GF-D8 (cell line): ENCODE data around the gene PDCD1LG2.

Experiments used
- DNase-seq: peaks from one replicate; lab custom pipeline; 2025; lab: John Stamatoyannopoulos, UW

Gene PDCD1LG2

GRCh38 chr9:5531101-5531882, 21.0 kb downstream of the PDCD1LG2 start:
- no peak for DNase-seq

GRCh38 chr9:5532306-5532705, 22.0 kb downstream of the PDCD1LG2 start:
- no peak for DNase-seq

- no peak for DNase-seq
These were observed 22.5 kb downstream of the PDCD1LG2 start for GRCh38 chr9:5532790-5533189.

GRCh38 chr9:5536684-5537083, 26.4 kb downstream of the PDCD1LG2 start:
- no peak for DNase-seq

- DNase-seq, result no peak
These were observed 33.8 kb downstream of the PDCD1LG2 start for GRCh38 chr9:5543875-5544702.

GRCh38 chr9:5549658-5550650, 39.6 kb downstream of the PDCD1LG2 start:
- DNase-seq, result no peak

GRCh38 chr9:5551368-5552150, 41.2 kb downstream of the PDCD1LG2 start:
- DNase-seq, result no peak

GRCh38 chr9:5552301-5552700, 42.0 kb downstream of the PDCD1LG2 start:
- no peak for DNase-seq

GRCh38 chr9:5553211-5553610, 42.9 kb downstream of the PDCD1LG2 start:
- no peak for DNase-seq

- DNase-seq, result no peak
These were observed 43.9 kb downstream of the PDCD1LG2 start for GRCh38 chr9:5554254-5554653.

- DNase-seq, result no peak
These were observed 45.9 kb downstream of the PDCD1LG2 start for GRCh38 chr9:5556101-5556705.

GRCh38 chr9:5557606-5558587, 47.6 kb downstream of the PDCD1LG2 start:
- no peak for DNase-seq

- DNase-seq, result no peak
These were observed 49.3 kb downstream of the PDCD1LG2 start for GRCh38 chr9:5559659-5560058.

- DNase-seq, result no peak
These were observed 50.2 kb downstream of the PDCD1LG2 start for GRCh38 chr9:5560443-5561100.

- DNase-seq, result no peak
These were observed 51.6 kb downstream of the PDCD1LG2 start for GRCh38 chr9:5561828-5562488.

GRCh38 chr9:5562806-5563416, 52.6 kb downstream of the PDCD1LG2 start:
- no peak for DNase-seq

GRCh38 chr9:5563417-5563815, 53.1 kb downstream of the PDCD1LG2 start:
- DNase-seq, result no peak

GRCh38 chr9:5563886-5564285, 53.6 kb downstream of the PDCD1LG2 start:
- no peak for DNase-seq
